ENCODE results near the gene BMI1. TPM values are rescaled to one million over a fixed set of nuclear protein-coding genes. Genes with fewer than 3 reads are reported as not detected.
A peak's percentile ranks its signal among the peaks of the same experiment; 100 is the strongest.

BMI1 gene
- total RNA-seq, 1 experiment from 2014 or later = 81.1 TPM

DNA sequence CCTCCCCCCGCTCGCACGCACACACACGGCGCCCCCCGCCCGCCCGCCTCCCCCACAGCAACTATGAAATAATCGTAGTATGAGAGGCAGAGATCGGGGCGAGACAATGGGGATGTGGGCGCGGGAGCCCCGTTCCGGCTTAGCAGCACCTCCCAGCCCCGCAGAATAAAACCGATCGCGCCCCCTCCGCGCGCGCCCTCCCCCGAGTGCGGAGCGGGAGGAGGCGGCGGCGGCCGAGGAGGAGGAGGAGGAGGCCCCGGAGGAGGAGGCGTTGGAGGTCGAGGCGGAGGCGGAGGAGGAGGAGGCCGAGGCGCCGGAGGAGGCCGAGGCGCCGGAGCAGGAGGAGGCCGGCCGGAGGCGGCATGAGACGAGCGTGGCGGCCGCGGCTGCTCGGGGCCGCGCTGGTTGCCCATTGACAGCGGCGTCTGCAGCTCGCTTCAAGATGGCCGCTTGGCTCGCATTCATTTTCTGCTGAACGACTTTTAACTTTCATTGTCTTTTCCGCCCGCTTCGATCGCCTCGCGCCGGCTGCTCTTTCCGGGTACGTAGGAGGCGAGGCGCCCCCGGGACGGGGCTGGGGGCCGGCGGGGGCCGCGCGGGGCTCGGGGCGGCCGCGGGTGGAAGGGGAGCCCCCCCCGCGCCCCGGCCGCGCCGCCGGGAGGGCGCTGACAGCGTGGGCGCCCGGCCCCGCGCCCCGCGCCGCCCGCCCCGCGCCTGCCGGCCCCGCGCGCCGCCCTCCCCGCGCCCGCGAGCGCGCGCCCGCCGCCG is 441 bp downstream of the BMI1 start (continued):
- peak; percentile 63 for TF ChIP-seq POLR2AphosphoS5 (IDR thresholded peaks at IDR 0.05; ENCODE audit: low read depth, low read length)
- TF ChIP-seq SIN3A (IDR thresholded peaks at IDR 0.05; ENCODE audit: low read depth) = 0 out of 2 replicates have a peak, but pooled peaks have one; percentile 31

DNA sequence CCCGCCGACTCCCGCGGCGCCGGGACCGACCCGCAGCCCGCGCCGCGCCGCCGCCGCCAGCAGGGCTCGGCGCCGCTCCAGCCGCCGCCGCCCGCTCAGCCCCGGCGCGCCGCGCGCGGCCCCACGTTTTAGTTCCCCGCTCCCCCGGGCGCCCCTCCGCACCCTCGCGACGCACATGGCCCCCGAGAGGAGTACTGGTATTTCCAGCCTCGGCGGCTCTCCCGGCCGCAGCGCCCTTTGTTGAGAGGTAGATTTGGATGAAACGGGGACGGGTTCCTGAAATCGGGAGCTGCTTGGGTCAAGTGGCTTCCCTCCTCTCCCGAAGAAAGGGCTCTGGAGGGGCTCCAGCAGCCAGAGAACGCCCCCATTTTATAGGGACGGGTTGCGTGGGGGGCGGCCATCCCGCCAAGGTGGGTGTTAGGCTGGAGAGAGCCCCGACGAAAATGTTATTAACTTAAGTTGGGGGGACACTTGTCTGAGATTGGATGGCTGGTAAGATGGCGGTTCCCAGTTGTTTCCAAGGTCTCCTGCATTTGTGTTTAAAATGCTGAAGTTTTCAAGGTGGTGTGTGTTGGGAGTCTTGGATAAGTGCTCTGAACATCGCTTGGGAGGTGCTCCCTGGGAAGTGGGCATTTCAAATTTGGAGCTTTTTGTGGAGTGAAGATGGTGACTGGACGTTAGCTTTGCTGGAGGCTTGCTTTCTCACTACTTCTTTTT is 1.2 kb downstream of the BMI1 start:
- intact Hi-C loops (cut with micrococcal nuclease) = loop anchor here (5.0 kb wide), 1 partner anchor 320 kb away; the partner anchor contains the start of gene DNAJC1
- no peaks in the 10 kb centered on the region for H3K9me3 ChIP-seq (ENCODE audit: control insufficient read depth in 1 of 2, insufficient read depth in 1 of 2, low read depth in 1 of 2, low read length in 2 of 2)
- RAD21 ChIA-PET (ENCODE audit: low non-redundant PET in 1 of 2, low total read pairs in 2 of 2, uncharacterized antibody in 2 of 2, unreplicated experiment in 2 of 2) = no interaction called here
- peaks cover 25% of the 10 kb centered on the region for H3K27me3 ChIP-seq (ENCODE audit: insufficient read depth, low read length)
- H3K9ac ChIP-seq (ENCODE audit: low read length) = peak overlapping the region; percentile 72
- peaks cover 2 to 5% of the 10 kb centered on the region in 2 experiments; a peak in 1 of 4 replicates for H3K36me3 ChIP-seq (ENCODE audit: control insufficient read depth in 1 of 2, insufficient read depth in 2 of 2, low read length in 2 of 2)
- CTCF ChIA-PET = no interaction called here
- H3K4me3 ChIP-seq (replicated peaks in 1 of 2; ENCODE audit: low read depth in 1 of 2, low read length in 2 of 2) = peak overlapping the region; percentile 64 to 68
- H2AFZ ChIP-seq (ENCODE audit: low read depth, low read length, poor library complexity, severe bottlenecking) = no peak overlapping the region
- H3K9me2 ChIP-seq (ENCODE audit: insufficient read depth) = no peaks in the 10 kb centered on the region
- ATAC-seq (no peak), DNase-seq (ENCODE audit: low read depth, low spot score) (no peak)
- H4K20me1 ChIP-seq (ENCODE audit: insufficient read depth) = peaks cover 20% of the 10 kb centered on the region; the same call in 1 of the 2 replicates
- H3K27ac ChIP-seq (ENCODE audit: low read depth, low read length) = no peak overlapping the region
- H3K4me1 ChIP-seq (ENCODE audit: control insufficient read depth in 1 of 2, insufficient read depth in 2 of 2, low read length in 2 of 2) = peaks cover 10 to 54% of the 10 kb centered on the region in 2 experiments; a peak in 3 of 4 replicates
- TF ChIP-seq EZH2phosphoT487 (IDR thresholded peaks at IDR 0.05; ENCODE audit: borderline replicate concordance) = peak; percentile 100
- TF ChIP-seq EZH2 (IDR thresholded peaks at IDR 0.05) = peak; percentile 100
- TF ChIP-seq, protein P1, sequence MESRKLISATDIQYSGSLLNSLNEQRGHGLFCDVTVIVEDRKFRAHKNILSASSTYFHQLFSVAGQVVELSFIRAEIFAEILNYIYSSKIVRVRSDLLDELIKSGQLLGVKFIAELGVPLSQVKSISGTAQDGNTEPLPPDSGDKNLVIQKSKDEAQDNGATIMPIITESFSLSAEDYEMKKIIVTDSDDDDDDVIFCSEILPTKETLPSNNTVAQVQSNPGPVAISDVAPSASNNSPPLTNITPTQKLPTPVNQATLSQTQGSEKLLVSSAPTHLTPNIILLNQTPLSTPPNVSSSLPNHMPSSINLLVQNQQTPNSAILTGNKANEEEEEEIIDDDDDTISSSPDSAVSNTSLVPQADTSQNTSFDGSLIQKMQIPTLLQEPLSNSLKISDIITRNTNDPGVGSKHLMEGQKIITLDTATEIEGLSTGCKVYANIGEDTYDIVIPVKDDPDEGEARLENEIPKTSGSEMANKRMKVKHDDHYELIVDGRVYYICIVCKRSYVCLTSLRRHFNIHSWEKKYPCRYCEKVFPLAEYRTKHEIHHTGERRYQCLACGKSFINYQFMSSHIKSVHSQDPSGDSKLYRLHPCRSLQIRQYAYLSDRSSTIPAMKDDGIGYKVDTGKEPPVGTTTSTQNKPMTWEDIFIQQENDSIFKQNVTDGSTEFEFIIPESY (IDR thresholded peaks at IDR 0.05; ENCODE audit: extremely low read depth, insufficient replicate concordance, low read length) = no peak
- no TSS peak for BruUV-seq (replicated peaks)
- POLR2A ChIA-PET = no interaction called here
- H3K4me2 ChIP-seq (ENCODE audit: low read length) = peak overlapping the region; percentile 88
- peaks cover 58% of the 10 kb centered on the region for H3K79me2 ChIP-seq (ENCODE audit: insufficient read depth, low read length)
